Vagina (tissue), 2 donors: ENCODE results near the gene ATL1. TPM values are rescaled to one million over a fixed set of nuclear protein-coding genes. Genes with fewer than 3 reads are reported as not detected.

ENCODE experiments used
- DNase-seq, 2 donors: peaks; one replicate each; pipeline ENCODE4 v3.0.0-alpha.2; 2017; ENCODE audit errors: extremely low spot score in 2 of 2
- H3K27ac ChIP-seq: fragments of 200-600 bp; sonication (generic); one replicate; pipeline ENCODE4 v1.5.1; 2019
- H3K27me3 ChIP-seq: fragments of 200-600 bp; sonication (generic); one replicate; pipeline ENCODE4 v1.5.1; 2019
- H3K36me3 ChIP-seq, 2 donors: fragments of 200-600 bp; sonication (generic); one replicate each; pipeline ENCODE4 v1.5.1; 2017 to 2019
- H3K4me1 ChIP-seq: fragments of 200-600 bp; sonication (generic); one replicate; pipeline ENCODE4 v1.5.1; 2019
- H3K4me3 ChIP-seq, 2 donors: fragments of 200-600 bp; sonication (generic); 1 replicate in 1 of 2; 2 replicates in 1 of 2; pipeline ENCODE4 v1.5.1; 2016 to 2019
- H3K9me3 ChIP-seq: fragments of 200-600 bp; sonication (generic); one replicate; pipeline ENCODE4 v1.5.1; 2019
- POLR2A ChIP-seq, 2 donors: fragments of 450-650 bp; IDR thresholded peaks; one replicate each; pipeline ENCODE4 v1.6.1; 2017; ENCODE audit warnings: antibody characterized with exemption in 2 of 2, mild to moderate bottlenecking in 2 of 2, moderate library complexity in 2 of 2
- POLR2AphosphoS5 ChIP-seq, 2 donors: sonication (generic); formaldehyde crosslinking; IDR thresholded peaks; one replicate each; pipeline ENCODE4 v1.9.0; 2017; ENCODE audit warnings: antibody characterized with exemption in 2 of 2, mild to moderate bottlenecking in 2 of 2, low read depth in 1 of 2; ENCODE audit not compliant: insufficient read depth in 1 of 2
- intact Hi-C: fragments of 100-400 bp; cut with DNase I; formaldehyde crosslinking; loops from one replicate; pipeline ENCODE4 v1.15.1; 2023
- total RNA-seq: library from RNA; depleted of rRNA; stranded (reverse); fragments of >200 nt; gene quantifications from one replicate; pipeline ENCODE4 v1.2.3, GENCODE V29; 2016
- TF ChIP-seq, protein P1 (sequence below), 3 experiments: fragments of 450-650 bp in 2 of 3; fragments of 200-600 bp in 1 of 3; sonication (generic) in 1 of 3; IDR thresholded peaks; one replicate each; pipeline ENCODE4 v1.5.1; 2017 to 2019; ENCODE audit warnings: antibody characterized with exemption in 3 of 3, mild to moderate bottlenecking in 2 of 3, moderate library complexity in 2 of 3

The ATL1 gene
- total RNA-seq, 1 donor from 2014 or later: 6.9 TPM

- no peak for DNase-seq
- TF ChIP-seq, protein P1, sequence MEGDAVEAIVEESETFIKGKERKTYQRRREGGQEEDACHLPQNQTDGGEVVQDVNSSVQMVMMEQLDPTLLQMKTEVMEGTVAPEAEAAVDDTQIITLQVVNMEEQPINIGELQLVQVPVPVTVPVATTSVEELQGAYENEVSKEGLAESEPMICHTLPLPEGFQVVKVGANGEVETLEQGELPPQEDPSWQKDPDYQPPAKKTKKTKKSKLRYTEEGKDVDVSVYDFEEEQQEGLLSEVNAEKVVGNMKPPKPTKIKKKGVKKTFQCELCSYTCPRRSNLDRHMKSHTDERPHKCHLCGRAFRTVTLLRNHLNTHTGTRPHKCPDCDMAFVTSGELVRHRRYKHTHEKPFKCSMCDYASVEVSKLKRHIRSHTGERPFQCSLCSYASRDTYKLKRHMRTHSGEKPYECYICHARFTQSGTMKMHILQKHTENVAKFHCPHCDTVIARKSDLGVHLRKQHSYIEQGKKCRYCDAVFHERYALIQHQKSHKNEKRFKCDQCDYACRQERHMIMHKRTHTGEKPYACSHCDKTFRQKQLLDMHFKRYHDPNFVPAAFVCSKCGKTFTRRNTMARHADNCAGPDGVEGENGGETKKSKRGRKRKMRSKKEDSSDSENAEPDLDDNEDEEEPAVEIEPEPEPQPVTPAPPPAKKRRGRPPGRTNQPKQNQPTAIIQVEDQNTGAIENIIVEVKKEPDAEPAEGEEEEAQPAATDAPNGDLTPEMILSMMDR (IDR thresholded peaks at IDR 0.05): peak in 1 of 3 experiments; percentile 46
- TF ChIP-seq POLR2AphosphoS5 (IDR thresholded peaks at IDR 0.05; ENCODE audit: insufficient read depth in 1 of 2, low read depth in 1 of 2): no peak
- intact Hi-C loops: loop anchor here (10.0 kb wide), 1 partner anchor 175 kb away; no protein-coding TSS in a partner anchor
These were observed 39.9 kb downstream of the ATL1 start for GRCh38 chr14:50599700-50600444.

GRCh38 chr14:50600849-50601248 lies 40.9 kb downstream of the ATL1 start:
- no peak for DNase-seq
- Histone ChIP-seq H3K4me1 (no peaks in the 10 kb centered on the region), H3K27ac (no peak overlapping the region), H3K27me3 (no peaks in the 10 kb centered on the region), H3K36me3 (no peaks in the 10 kb centered on the region), H3K9me3 (no peaks in the 10 kb centered on the region), H3K4me3 (no peak overlapping the region)
- intact Hi-C loops: loop anchor here (10.0 kb wide), 1 partner anchor 174 kb away; no protein-coding TSS in a partner anchor
- TF ChIP-seq POLR2AphosphoS5 (IDR thresholded peaks at IDR 0.05; ENCODE audit: insufficient read depth in 1 of 2, low read depth in 1 of 2) (no peak), POLR2A (IDR thresholded peaks at IDR 0.05) (no peak)
- TF ChIP-seq, protein P1 (IDR thresholded peaks at IDR 0.05): no peak

More at GRCh38 chr14:50599700-50600444, 39.9 kb downstream of the ATL1 start:
- Histone ChIP-seq H3K4me1 (no peaks in the 10 kb centered on the region), H3K27ac (no peak overlapping the region), H3K9me3 (no peaks in the 10 kb centered on the region), H3K4me3 (no peak overlapping the region), H3K36me3 (no peaks in the 10 kb centered on the region), H3K27me3 (no peaks in the 10 kb centered on the region)

DNA sequence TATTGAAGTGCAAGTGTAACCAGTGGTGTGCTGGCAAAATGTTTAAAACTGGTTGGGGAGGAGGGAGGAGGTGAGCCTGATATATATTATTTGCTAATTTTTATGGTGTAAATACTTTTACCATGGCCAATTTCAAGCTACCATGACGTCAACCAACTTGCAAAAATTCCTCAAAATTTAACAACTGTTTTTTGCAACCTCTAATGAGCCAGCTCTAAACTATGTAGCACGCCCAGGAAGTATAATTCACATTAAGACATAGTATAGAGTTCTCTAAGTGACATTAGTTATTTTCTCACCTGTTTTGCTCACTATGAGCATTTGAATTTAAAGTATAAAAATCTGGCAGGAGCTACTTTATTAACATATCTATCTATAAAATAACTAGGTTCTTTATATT lies 41.4 kb downstream of the ATL1 start:
- Histone ChIP-seq H3K27me3 (no peaks in the 10 kb centered on the region), H3K4me3 (no peak overlapping the region), H3K27ac (no peak overlapping the region), H3K9me3 (no peaks in the 10 kb centered on the region), H3K4me1 (no peaks in the 10 kb centered on the region), H3K36me3 (no peaks in the 10 kb centered on the region)
- TF ChIP-seq, protein P1 (IDR thresholded peaks at IDR 0.05): no peak
- TF ChIP-seq POLR2AphosphoS5 (IDR thresholded peaks at IDR 0.05; ENCODE audit: insufficient read depth in 1 of 2, low read depth in 1 of 2) (no peak), POLR2A (IDR thresholded peaks at IDR 0.05) (no peak)
- DNase-seq: no peak
- intact Hi-C loops: loop anchor here (10.0 kb wide), 1 partner anchor 173 kb away; no protein-coding TSS in a partner anchor

- intact Hi-C loops: loop anchor here (10.0 kb wide), 1 partner anchor 173 kb away; no protein-coding TSS in a partner anchor
- H3K9me3 ChIP-seq: no peaks in the 10 kb centered on the region
- DNase-seq: no peak
- no peak overlapping the region for H3K4me3 ChIP-seq
- TF ChIP-seq, protein P1 (IDR thresholded peaks at IDR 0.05): no peak
- TF ChIP-seq POLR2A (IDR thresholded peaks at IDR 0.05) (no peak), POLR2AphosphoS5 (IDR thresholded peaks at IDR 0.05; ENCODE audit: insufficient read depth in 1 of 2, low read depth in 1 of 2) (no peak)
- H3K36me3 ChIP-seq: no peaks in the 10 kb centered on the region
- no peaks in the 10 kb centered on the region for H3K27me3 ChIP-seq
- H3K27ac ChIP-seq: no peak overlapping the region
- no peaks in the 10 kb centered on the region for H3K4me1 ChIP-seq
These were observed 42.1 kb downstream of the ATL1 start for GRCh38 chr14:50602035-50602434.

GRCh38 chr14:50603565-50603964 lies 43.6 kb downstream of the ATL1 start:
- TF ChIP-seq, protein P1 (IDR thresholded peaks at IDR 0.05): no peak
- Histone ChIP-seq H3K27ac (no peak overlapping the region), H3K9me3 (no peaks in the 10 kb centered on the region), H3K4me3 (no peak overlapping the region), H3K36me3 (no peaks in the 10 kb centered on the region), H3K4me1 (no peaks in the 10 kb centered on the region), H3K27me3 (no peaks in the 10 kb centered on the region)
- DNase-seq: no peak
- intact Hi-C loops: loop anchor here (10.0 kb wide), 1 partner anchor 171 kb away; no protein-coding TSS in a partner anchor
